Gastrocnemius medialis (tissue), 4 donors: ENCODE data around the gene GGT6.

Experiments
- CTCF ChIP-seq, 5 experiments: fragments of 450-650 bp in 3 of 5; fragments of 200-600 bp in 2 of 5; sonication (generic) in 2 of 5; IDR thresholded peaks in 4 of 5; conservative IDR thresholded peaks in 1 of 5; 1 replicate in 4 of 5; 2 replicates in 1 of 5; pipeline ENCODE4 v1.5.1; 2016 to 2019; ENCODE audit warnings: antibody characterized with exemption in 5 of 5, mild to moderate bottlenecking in 3 of 5, moderate library complexity in 3 of 5
- POLR2A ChIP-seq, 2 donors: fragments of 450-650 bp; IDR thresholded peaks; one replicate each; pipeline ENCODE4 v1.6.1; 2017; ENCODE audit warnings: antibody characterized with exemption in 2 of 2, mild to moderate bottlenecking in 2 of 2, moderate library complexity in 2 of 2

GRCh38 chr17:4576729-4577322 lies 16.4 kb upstream of the GGT6 start:
- TF ChIP-seq CTCF (IDR thresholded peaks at IDR 0.05 in 4 of 5, conservative IDR thresholded peaks at IDR 0.05 in 1 of 5) (no peak), POLR2A (IDR thresholded peaks at IDR 0.05) (peak in 1 of 2 donors; percentile 28)
